Activated CD4-positive, alpha-beta T cell treated with anti-CD3 and anti-CD28 coated beads for 36 hours (primary cell): ENCODE measurements around the gene SRM. TPM values are rescaled to one million over a fixed set of nuclear protein-coding genes. Genes with fewer than 3 reads are reported as not detected.

ENCODE experiments used
- ATAC-seq: fragments of 200-7000 bp; cut with Tn5 transposase; one replicate; pipeline ENCODE4 v1.10.0; 2021; ENCODE audit warnings: mild to moderate bottlenecking, moderate library complexity
- CTCF ChIA-PET: fragments of 350-600 bp; sonication (Branson Sonifier 250); formaldehyde crosslinking; loops from one replicate; lab custom pipeline; 2021; ENCODE audit warnings: antibody characterized with exemption; lab: Charles Lee
- POLR2A ChIA-PET: fragments of 350-600 bp; sonication (Branson Sonifier 250); formaldehyde crosslinking; loops from one replicate; lab custom pipeline; 2021; ENCODE audit warnings: antibody characterized with exemption, inconsistent platforms; lab: Charles Lee
- DNase-seq: peaks from one replicate; pipeline ENCODE4 v3.0.0-alpha.2; 2020
- H3K27ac Mint-ChIP-seq: one replicate; pipeline ENCODE4 v1.8.0; 2021; ENCODE audit warnings: mixed read lengths
- H3K27me3 Mint-ChIP-seq: one replicate; pipeline ENCODE4 v1.8.0; 2021; ENCODE audit warnings: mixed read lengths
- H3K36me3 Mint-ChIP-seq: one replicate; pipeline ENCODE4 v1.8.0; 2021; ENCODE audit warnings: low read depth, mixed read lengths
- H3K4me1 Mint-ChIP-seq: one replicate; pipeline ENCODE4 v1.8.0; 2021; ENCODE audit warnings: mixed read lengths
- H3K4me3 Mint-ChIP-seq: one replicate; pipeline ENCODE4 v1.8.0; 2021; ENCODE audit warnings: mild to moderate bottlenecking, moderate library complexity, mixed read lengths
- H3K9me3 Mint-ChIP-seq: one replicate; pipeline ENCODE4 v1.8.0; 2021; ENCODE audit warnings: low read depth, mixed read lengths
- intact Hi-C, 2 experiments: fragments of 100-400 bp; cut with DNase I in 1 of 2; cut with micrococcal nuclease in 1 of 2; formaldehyde crosslinking; loops; one replicate each; pipeline versions ENCODE4 v1.14.2 to v1.15.1; 2022 to 2024; cut with DNase I, micrococcal nuclease
- total RNA-seq, 2 experiments: library from RNA; stranded (reverse); gene quantifications; one replicate each; pipeline ENCODE4 v1.2.3, GENCODE V29; 2021

The SRM gene
- total RNA-seq, 2 experiments from 2014 or later: 180 to 242 TPM

DNA sequence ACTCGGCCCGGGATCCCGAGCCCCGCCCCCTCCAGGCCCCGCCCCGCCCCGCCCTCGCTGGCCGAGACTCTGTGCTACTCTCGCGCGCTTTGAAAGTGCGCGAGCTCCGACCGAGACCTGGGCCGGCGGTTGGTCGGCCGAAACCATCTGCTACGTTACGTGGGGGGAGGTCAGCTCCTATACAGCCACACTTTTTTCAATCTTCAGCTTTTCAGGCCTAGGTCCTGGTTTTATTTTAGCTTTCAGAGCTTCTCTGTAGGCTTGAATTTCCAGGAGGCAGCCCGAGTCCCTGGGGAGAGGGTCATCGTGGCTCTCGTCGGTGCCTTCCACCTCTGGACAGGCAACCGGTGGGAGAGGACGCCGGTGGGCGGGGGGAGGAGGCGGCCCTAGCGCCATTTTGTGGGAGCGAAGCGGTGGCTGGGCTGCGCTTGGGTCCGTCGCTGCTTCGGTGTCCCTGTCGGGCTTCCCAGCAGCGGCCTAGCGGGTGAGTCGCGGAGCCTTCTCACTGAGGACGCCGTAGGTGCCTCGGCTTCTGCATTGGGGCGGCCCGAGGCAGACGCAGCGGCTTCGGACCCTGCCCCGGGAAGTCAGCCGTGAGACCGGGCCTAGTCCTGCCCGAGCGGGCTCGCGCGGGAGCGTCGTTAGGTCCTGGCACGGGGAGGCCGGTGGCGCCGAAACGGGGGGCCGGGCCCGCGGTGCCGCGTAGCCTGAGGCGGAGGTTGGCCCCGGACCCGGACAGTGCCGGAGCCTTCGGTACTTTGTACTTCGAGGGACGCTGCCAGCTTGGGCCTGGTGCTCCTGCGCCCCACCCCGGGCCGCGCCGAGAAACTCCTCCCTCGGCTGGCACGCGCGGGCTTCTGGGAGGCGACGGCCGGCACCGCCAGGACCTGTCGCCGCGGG, 47.3 kb downstream of the SRM start, which contains the start of gene TARDBP:
TSS of gene TARDBP (plus strand) at position 395 of the 900 bp plus-strand sequence. CDS start 1,074 bp downstream, outside the sequence.
- H3K4me1 Mint-ChIP-seq: peaks cover 30% of the 10 kb centered on the region
- DNase-seq (peak; percentile 94), ATAC-seq (peak; percentile 89)
- intact Hi-C loops: loop anchor here (1.0 to 10.0 kb wide), 17 partner anchors 48 to 1102 kb away; partner anchors contain the start of genes CLCN6 (in 2 of the 2), SRM (in 2 of the 2), CENPS (in 1 of the 2) and CTNNBIP1 (in 1 of the 2)
- H3K27ac Mint-ChIP-seq: peak within 1 kb of the TSS; percentile 99
- H3K36me3 Mint-ChIP-seq: peaks cover 37% of the 10 kb centered on the region
- ChIA-PET CTCF (interaction anchor here (0.6 to 0.9 kb wide), 4 partner anchors 12 to 1717 kb away, joined by 3 read pairs; no protein-coding TSS in a partner anchor), POLR2A (interaction anchor here (0.5 to 1.4 kb wide), 6 partner anchors 9 to 979 kb away, joined by 3 to 5 read pairs (median 4); no protein-coding TSS in a partner anchor)
- no peaks in the 10 kb centered on the region for H3K9me3 Mint-ChIP-seq
- no peaks in the 10 kb centered on the region for H3K27me3 Mint-ChIP-seq
- H3K4me3 Mint-ChIP-seq: peak within 1 kb of the TSS; percentile 93

Other genes starting within 250 kb of the SRM start
- 100 to 1,000 TPM; 180 to 190 TPM for gene TARDBP, start 47.4 kb downstream of the SRM start, total RNA-seq
- gene MASP2, start 12.8 kb downstream of the SRM start, total RNA-seq: not detected
- gene EXOSC10, start 39.9 kb upstream of the SRM start, total RNA-seq: 10 to 100 TPM; 74.3 to 89.6 TPM
- gene ANGPTL7, start 129.3 kb upstream of the SRM start, total RNA-seq: not detected
- 10 to 100 TPM; 32.3 to 36.3 TPM for gene MTOR, start 202.5 kb upstream of the SRM start, total RNA-seq
- gene UBIAD1, start 213.2 kb upstream of the SRM start, total RNA-seq: 10 to 100 TPM; 29.2 to 32.0 TPM